RPMI8226 (cell line): ENCODE measurements around the gene KIF1A.
"Not testable (repeated sequence)": the region's sequence is repeated elsewhere in the genome, so short reads cannot be mapped to it uniquely, and the experiment has no call there.

ENCODE experiments used
- DNase-seq: peaks from one replicate; pipeline ENCODE4 v3.0.0-alpha.2; 2015

Gene KIF1A

DNA sequence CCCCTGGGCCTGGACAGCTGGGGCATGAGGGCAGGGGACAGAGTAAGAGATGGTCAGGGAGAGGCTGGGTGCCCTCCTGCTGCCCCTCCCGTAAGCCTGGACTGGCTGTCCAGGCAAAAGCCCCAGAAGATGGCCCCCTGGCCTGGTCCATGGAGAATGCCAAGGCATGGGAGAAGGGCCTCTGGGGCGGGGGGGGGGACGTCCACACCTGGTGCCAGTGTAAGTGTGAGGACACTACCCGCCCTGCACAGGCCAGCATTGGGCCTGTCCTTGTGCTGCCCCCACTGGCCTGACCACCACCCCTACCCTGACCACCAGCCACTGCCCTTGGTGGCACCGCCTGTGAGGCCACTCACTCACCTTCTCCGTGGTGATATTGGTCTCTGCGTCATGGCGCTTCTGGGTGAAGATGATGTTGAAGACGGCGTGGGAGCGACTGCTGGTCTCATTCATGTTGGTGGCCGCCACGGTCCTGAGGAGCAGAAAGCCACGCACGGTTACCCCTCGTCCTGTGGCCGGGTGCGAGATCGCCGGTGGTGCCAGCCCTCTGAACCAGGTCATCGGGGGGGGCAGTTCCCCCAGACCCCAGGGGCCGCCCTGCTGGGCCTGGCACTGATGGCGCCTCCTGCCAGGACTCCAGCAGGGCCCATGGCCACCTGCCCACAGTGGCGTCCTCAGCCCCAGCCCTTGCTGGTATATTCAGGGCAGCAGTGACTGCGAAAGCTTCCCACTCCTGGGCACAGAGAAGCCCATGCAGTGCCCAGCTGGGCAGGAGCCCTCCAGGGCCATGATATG, 35.2 kb downstream of the KIF1A start:
- DNase-seq: no peak

DNA sequence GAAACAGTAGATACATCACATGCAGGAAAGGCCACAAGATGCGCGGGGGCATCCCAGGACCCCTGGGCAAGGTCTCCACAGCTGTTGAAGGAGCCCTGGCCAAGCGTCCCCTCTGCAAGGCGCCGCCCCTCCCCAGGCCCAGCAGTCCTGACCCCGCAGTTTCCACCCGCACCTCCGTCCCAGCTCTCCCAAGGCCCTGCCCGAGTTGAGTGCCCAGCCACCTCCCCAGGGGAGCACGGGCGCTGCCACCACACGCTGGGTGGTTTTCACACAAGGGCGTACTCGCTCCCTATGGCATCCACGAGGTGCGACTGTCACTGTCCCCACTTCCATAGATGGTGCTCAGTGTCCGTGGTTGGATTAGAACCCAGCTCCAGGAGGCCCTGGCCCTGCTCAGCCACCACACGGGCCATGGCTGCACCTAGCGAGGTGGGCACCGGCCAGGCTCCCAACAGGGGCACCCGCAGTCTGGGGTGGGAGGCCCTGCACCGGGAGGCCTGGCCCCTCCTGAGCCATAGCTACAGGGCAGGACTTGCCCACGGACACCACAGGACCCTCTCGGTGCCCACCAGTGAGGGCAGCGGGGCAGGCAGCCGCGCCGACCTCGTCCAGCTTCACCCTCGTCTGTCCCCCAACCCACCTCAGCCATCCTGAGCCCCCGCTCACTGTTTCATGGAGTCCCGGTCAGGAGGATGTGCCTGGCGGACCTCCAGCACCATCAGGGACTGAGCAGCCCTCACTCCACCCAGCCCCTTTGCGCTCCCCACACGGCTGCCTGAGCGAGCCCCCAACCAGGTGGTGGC, 36.0 kb downstream of the KIF1A start:
- DNase-seq: no peak

DNA sequence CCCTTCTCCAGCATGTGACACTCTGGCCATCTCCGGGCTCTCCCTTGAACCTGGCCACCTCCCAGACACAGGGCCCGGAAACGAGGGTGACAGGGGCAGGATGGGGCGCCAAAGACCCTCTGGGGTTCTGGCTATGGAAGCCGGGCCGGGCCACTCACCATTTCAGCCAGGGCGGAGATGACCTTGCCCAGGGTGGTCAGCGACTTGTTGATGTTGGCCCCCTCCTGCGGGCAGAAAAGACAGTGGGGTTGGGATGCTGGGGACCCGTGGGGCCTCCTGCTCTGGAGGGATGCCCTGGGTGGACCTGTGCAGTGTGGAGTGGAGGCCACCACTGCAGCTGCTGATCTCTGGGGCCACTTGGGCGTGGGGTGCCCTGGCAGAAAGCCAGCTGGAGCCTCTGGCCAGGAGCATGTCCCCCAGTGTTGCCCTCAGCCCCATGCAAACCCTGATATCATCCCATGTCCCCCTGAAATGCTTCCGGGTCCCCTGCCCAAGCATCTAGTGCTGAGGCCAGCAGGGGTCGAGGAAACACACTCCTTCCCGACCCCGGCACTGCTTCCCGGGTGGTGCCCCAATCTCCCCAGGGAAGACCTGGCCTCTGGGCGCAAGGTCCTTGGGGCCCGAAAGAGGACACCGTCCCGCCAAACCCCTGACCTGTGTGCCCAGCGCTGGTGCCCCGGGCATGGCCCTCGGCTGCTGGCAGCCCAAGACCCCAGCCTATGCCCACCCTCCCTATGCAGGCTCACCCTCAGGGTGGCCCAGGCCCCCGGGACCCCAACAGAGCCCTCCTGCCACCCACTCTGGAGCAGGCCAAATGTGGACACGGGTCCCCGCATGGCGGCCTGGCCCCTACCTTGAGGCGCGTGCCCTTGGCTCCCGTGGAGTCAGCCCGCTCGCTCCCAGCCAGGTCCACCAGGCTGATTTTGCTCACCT, 36.9 kb downstream of the KIF1A start:
- DNase-seq: no peak

DNA sequence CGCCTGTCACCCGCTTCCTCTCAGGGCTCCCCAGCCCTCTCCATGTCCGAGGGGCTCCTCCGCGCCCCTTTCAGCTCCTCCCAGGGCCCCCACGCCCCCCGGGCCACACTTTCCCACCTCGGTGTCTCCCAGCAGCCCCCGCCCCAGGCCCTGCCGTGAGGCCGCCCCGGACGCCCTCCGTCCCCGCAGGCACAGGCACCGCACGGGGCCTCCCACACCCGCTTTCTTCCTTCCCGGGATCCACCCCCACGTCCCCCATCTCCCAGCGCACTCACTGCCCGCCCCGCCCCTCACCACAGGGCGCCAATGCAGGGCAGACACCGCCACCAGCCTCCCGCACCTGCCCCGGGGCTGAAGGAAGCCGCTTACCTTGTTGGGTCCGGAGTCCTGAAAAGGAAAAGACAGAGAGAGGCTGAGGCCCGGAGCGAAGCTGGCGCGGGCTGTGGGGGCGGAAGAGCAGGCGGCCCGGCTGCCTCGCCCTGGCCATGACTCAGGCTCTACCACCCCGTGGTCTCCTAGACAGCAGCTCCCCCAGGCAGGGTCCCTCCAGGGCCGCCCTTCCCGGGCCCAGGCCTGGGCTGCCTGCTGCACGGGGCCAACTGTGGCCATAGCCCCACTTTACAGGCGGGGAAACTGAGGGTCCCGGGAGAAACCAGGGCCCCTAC, 37.7 kb downstream of the KIF1A start:
- no peak for DNase-seq

DNA sequence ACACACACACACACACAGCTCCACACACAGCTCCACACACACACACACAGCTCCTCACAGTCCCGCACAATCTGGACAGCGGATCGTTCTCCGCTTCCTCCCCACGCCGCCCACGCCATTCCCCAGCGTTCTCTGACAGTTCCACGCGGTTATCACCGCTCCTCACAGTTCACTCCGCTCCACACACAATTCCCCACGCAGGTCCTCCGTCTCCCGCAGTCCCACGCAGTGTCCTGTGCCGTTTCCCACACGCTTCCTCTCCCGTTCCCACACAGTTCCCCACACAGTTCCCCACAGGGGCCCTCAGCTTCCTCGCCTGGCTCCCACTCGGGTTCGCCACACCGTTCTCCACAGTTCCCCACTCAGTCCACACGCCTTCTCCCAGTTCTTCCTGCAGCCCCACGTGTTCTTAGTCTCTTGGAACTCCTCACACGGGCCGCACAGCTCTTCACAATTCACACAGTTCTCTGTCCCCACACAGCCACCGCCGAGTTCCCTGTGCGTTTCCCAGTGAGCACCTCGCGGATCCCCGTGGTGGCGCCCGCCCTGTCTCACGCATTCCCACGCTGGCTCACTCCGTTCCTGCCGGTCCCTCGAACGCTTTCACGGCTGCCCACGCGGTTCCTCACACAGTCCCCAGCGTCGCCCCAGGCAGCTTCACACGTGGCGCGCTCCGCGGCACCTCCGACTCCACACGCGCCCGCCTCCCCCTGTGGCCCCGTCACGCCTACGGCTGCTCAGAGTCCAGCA, 38.4 kb downstream of the KIF1A start:
- DNase-seq: no peak

DNA sequence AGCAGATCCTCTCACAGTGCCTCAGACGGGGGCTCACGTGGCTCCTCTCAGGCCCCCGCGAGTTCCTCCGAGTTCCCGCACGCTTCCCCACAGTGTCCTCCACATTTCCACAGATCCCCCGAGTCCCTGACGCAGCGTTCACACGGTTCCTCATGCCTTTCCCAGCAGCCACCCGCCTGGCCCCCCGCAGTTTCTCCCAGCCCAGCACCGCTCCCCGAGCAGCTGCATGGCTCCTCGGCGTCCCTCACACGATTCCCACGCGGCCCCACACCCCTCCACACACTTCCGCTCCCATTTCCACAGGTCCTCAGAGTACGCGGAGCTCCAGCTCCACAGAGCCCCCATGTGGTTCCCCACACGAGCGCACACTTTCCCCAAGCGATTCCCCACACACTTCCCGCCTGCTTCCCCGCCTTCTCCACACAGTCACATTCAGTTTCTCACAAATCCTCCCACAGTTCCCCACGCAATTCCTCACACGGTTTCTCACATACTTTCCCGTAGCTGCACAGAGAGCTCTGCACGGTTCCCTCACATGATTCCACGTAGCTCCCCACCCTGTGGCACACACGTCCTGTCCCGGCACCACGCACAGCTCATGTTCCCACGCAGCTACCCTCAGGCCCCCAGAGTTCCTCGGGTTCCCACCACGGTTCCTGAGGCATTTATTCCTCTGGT, 39.9 kb downstream of the KIF1A start:
- DNase-seq: no peak

DNA sequence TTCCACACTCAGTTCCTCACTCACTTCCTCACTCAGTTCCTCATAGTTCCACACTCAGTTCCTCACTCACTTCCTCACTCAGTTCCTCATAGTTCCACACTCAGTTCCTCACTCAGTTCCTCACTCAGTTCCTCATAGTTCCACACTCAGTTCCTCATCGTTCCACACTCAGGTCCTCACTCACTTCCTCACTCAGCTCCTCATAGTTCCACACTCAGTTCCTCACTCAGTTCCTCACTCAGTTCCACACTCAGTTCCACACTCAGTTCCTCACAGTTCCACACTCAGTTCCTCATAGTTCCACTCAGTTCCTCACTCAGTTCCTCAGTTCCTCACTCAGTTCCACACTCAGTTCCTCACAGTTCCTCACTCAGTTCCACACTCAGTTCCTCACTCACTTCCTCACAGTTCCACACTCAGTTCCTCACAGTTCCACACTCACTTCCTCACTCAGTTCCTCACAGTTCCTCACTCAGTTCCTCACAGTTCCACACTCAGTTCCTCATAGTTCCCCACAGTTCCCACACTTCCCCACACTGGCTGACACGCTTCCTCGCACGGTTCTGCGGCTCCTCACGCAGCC, 40.7 kb downstream of the KIF1A start:
- DNase-seq: not testable (repeated sequence)

DNA sequence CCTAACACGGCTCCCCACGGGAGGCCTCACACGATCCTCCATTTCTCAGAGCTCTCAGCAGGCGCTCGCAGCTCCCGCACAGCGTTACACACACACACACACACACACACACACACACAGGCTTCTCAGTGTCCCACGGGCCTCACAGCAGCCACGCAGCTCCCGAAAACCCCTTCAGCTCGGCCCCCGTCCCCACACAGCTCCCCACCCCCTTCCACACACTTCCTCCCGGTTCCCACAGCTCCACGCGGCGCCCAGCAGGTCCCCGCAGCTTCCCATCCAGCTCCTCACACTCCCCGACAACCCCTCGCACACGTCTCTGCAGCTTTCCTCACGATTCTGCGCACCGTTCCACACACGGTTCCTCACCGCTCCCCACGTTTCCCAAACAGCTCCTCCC, 41.6 kb downstream of the KIF1A start:
- DNase-seq: no peak

DNA sequence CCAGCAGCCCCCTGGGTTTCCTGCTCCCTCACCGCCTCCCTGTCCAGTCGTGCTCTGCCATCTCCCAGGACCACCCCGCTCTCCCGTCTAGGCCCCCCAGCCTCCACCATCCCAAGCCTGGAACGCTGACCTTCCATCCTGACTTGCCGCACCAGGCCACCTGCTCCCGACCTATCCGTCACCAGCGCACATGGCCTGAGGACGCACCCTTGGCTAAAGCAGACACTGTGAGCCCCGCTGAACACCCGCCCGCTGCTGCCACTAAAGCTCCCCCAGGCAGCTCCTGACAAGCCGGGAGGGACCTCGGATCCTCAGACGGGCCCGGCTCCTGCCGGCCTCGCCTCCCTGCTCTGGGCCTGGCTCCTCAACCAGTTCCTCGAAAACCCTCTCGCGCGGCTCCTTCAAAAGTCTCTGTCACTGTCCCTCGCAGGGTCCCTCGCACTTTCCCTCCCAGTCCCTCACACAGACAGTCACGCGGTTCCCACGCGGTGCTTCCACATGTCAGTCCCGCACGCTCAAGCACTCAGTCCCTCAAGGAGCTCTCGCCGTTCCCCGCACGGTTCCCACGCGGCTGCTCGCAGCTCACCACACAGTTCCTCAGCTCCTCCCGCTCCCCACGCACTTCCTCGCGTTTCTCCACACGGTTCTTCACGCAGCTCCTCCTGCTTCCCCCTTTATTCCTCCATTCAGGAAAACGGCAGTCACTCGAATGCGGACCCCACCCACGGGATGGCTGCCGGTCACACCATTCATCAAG, 42.4 kb downstream of the KIF1A start:
- no peak for DNase-seq

DNA sequence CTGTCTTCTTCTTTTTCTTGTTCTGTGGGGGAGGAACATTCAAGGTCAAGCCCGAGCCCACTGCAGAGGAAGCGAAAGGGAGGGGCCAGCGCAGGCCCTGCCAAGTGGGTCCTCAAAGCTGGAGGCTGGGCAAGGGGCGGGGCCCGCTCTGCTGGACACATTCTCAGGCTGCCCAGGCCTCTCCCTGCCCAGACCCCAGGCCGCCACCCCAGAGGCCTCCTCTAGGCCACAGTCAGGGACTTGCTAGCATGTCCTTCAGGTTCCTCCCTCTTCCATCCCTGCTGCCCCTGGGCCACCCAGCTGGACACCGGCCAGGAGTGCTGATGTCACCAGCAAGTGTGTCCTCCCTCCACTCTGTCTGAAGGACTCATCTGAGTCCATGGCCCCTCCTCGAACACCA, 44.1 kb downstream of the KIF1A start:
- no peak for DNase-seq

DNA sequence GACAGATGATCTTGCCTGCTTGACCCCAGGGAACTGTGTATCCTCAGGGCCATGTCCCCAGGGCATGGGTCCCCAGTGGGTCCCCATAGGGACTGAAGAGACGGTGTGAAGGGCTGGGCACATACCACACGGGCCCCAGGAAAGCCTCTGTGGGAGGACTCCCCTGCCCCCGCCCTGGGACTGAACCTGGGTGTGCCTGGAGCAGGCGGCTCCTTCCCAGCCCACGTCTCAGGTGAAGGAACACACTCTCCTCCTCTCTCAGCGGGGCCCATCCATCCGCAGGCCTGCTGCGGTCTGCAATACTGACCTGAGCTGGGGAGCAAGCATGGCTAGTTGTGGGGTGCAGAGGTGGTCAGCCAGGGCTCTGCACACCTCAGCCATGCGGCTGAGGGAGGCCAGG, 45.2 kb downstream of the KIF1A start:
- DNase-seq: no peak

DNA sequence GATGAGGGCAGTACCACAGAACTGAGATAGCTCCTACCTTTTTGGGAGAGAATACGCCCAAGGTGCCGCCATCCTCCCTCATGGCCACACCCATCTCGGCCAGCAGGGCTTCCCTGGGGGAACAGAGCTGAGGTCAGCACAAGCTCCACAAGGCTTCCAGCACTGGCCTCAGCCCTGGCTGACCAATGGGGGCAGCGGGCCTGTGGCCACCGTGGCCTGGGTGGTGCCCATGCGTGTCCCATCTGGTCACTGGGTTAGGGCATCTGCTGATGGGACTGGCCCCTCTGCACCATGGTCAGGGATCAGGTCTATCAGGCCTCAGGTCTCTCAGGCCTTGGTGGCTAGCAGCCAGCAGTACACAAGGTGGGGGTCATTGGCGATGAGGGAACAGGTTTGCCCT, 50.9 kb downstream of the KIF1A start:
- DNase-seq: no peak

DNA sequence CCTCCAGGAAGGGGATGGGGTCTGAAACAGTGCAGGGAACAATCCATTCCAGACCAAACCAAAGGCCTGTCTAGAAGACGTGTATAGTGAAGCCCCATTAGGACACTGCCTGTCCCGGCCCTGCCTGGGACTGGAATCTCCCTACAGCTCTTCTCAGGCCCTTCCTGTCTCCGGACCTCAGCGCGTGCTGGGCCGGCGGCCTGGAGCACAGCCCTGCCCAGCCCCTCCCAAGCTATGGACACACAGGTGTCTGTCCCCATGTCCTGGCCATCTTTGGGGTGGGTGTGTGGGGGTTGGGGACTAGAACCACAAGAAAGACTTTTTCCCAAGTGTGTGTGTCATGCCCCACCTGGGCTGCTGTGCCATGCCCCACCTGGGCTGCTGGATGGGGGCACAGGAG, 51.8 kb downstream of the KIF1A start:
- DNase-seq: no peak

DNA sequence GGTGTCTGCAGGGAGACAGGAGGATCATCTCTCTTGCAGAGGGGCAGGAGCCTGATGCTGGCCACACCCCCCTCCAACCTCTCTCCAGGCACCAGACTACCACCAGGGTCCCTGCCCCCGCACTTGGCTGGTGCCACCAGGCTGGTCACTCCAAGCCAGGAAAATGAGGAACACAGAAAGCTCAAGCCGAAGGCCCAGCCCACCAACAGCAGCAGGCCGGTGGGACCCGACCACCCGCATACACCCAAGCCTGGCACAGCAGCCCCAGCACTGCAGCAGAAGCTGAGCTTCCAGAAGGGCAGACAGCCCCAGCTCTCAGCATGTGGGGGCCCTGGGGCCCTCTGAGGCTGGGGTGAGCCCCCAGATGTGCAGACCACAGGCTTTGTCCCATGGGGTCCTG, 52.7 kb downstream of the KIF1A start:
- DNase-seq: no peak

DNA sequence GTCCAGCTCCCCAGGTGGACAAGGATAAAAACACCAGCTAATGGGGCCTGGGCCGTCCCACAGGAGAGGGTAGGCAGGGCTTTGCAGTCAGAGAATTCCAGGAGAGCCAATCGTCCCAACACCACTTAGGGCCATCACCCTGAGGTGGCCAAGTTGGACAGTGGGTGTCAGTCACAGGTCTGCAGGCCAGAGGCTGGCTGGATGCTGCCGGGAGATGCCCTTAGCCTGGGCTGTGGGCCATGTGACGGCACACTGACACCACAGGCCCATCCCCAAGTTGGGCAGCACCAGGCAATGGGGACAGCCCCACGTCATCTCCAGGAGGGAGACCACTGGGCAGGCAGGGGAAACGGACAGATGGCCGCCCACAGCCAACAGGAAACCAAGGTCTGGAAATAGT, 53.9 kb downstream of the KIF1A start:
- no peak for DNase-seq

DNA sequence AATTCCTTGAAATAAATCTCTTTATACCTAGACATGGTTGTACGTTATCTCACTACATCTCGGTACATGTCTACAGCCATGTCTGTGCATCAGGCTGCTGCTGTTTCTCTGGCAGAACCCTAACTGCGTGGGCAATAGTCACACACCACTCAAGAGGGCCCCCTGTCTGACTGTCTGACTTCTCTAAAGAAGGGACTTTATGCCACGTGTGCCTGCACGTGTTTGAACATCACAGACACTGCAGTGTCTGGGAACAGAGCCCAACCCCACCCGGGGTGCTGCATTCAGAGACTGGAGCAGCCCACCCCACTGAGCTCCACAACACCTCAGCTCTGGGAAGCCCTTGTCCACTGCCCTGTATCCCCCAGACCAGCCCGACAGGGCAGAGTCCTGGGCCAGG, 55.0 kb downstream of the KIF1A start:
- no peak for DNase-seq

DNA sequence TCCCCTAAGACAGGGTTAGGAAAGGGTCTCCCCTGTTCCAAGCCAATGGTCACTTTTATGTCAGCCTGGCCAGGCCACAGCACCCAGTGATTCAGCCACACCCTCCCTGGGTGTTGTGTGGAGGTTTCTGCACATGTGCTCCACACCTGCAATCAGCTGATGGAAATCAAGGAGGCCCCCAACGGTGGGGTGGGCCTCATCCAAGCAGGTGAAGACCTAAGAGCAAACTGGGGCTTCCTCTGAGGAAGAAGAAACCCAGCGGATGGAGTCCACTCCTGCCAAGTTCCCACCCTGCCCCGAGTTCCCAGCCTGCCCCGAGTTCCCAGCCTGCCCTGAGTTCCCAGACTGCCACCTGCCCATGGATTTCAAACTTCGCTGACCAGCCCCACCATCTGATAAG, 55.4 kb downstream of the KIF1A start:
- DNase-seq: no peak

DNA sequence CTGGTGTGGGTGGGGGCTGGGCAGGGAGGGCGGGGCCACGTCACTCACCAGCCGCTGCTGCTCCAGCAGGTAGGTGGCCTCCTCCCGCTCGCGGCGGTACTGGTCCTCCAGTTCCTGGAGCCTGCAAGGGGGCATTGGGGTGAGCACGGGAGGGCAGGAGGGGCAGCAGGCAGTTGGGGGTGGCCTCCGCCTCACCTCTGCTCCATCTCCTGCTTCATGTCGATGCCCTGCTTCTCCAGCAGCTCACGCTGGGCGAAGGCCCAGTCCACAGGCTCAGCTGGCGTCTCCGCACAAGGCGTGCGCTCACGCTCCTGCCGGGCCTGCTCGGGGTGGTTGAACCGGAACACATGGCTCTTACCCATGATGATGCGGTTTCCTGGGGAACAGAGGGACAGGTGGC, 57.0 kb downstream of the KIF1A start:
- DNase-seq: no peak

DNA sequence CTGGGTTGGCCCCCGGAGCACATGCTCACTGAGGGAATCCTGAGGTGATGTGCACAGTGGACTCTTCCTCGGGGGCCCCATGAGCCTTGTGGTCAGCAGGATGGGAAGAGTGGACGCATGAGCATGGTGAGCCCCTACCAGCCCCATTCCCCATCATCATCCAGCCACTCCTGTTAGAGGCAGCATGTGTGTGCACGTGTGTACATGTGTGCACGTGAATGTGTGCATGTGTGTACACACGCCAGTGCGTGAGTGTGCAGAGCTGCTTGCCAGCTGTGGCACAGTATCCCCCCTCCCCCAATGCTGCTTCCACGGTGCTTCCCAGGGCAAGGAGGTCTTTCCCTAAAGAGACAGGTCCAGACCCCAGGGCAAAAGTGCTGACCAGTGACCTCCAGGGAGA, 57.8 kb downstream of the KIF1A start:
- no peak for DNase-seq

DNA sequence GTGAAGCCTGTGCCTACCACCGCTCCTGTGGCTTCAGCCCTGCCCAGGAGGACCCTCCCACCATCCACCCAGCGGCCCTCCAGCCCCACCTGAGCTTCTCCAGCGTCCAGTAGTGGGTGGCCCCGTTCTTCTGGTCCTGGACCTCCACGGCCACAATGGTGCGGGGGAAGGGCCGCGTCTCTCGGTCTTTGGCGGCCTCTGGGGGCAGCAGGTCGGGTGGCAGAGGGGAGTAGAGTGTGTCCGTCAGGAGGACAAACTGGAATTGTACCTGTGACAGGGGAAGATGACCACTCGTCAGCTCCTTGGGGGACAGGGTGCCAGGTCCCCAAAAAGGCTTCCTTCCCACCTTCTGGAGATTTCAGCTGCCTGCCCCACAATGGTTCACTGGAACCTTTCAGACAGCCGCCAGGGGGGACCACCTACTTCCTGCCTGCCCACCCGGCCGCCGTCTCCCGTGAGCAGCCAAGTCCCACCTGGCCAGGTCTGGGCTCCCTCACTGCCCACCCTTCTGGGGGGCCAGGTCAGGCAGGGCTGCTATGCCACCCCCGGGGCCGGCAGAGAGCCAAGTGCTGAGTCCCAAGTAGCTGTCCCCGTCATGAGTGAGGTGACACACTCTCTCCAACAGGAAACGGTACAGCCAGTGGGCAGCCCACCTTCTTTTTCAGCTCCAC, 59.3 kb downstream of the KIF1A start:
- DNase-seq: no peak
